HepG2 (cell line): ENCODE results near the gene CEP19. TPM values are rescaled to one million over a fixed set of nuclear protein-coding genes. Genes with fewer than 3 reads are reported as not detected.

Experiments used
- DNMT3B ChIP-seq: conservative IDR thresholded peaks from 2 replicates; pipeline ENCODE4 v1.6.1; 2016; ENCODE audit warnings: missing biosample characterization, control low read depth
- HDAC1 ChIP-seq: sonication (generic); formaldehyde crosslinking; IDR thresholded peaks from 2 replicates; pipeline ENCODE4 v1.5.1; 2020; ENCODE audit warnings: mild to moderate bottlenecking, missing genetic modification reagents
- KLF15 ChIP-seq: sonication (generic); formaldehyde crosslinking; IDR thresholded peaks from 2 replicates; pipeline ENCODE4 v1.8.1; 2023; ENCODE audit warnings: borderline replicate concordance, mild to moderate bottlenecking, inconsistent platforms, missing genetic modification reagents, mixed read lengths
- NFE2L2 ChIP-seq: fragments of 150-350 bp; IDR thresholded peaks from 2 replicates; pipeline ENCODE4 v1.6.1; 2014; ENCODE audit warnings: low read length
- RBAK ChIP-seq: sonication (generic); formaldehyde crosslinking; IDR thresholded peaks from 2 replicates; pipeline ENCODE4 v1.5.1; 2020; ENCODE audit warnings: mild to moderate bottlenecking, missing genetic modification reagents
- REPIN1 ChIP-seq: sonication (generic); formaldehyde crosslinking; IDR thresholded peaks from 2 replicates; pipeline ENCODE4 v1.8.0; 2022; ENCODE audit warnings: missing genetic modification reagents, low read depth, mild to moderate bottlenecking, borderline replicate concordance
- ZNF24 ChIP-seq: fragments of 450-650 bp; IDR thresholded peaks from 2 replicates; pipeline ENCODE4 v1.6.1; 2017; ENCODE audit warnings: antibody characterized with exemption, mild to moderate bottlenecking
- polyA plus RNA-seq, 8 experiments: library from polyadenylated mRNA; depleted of rRNA in 3 of 8; stranded (reverse) in 7 of 8; unstranded in 1 of 8; fragments of >200 nt; fragmentation: Illumina TruSeq in 4 of 8; extraction: Trizol in 4 of 8; gene quantifications; 2 replicates each; pipeline versions ENCODE4 v1.2.1 to v1.2.3, GENCODE V29; 2011 to 2016; ENCODE audit warnings: low read depth in 4 of 8, missing spikeins in 1 of 8, mixed read lengths in 1 of 8; ENCODE audit not compliant: insufficient read depth in 1 of 8
- total RNA-seq, 5 experiments: library from RNA; depleted of rRNA; stranded (reverse); fragments of >200 nt; fragmentation: Illumina TruSeq; extraction: Trizol; gene quantifications; 2 replicates each; pipeline ENCODE4 v1.2.3, GENCODE V29; 2016; ENCODE audit warnings: low read depth in 1 of 5
- TF ChIP-seq, protein P1 (sequence below): sonication (generic); formaldehyde crosslinking; IDR thresholded peaks from 2 replicates; pipeline ENCODE4 v1.5.1; 2020; ENCODE audit warnings: mild to moderate bottlenecking, missing genetic modification reagents, borderline replicate concordance
- TF ChIP-seq, protein P2 (sequence below): sonication (generic); formaldehyde crosslinking; conservative IDR thresholded peaks from 2 replicates; pipeline ENCODE4 v1.8.0; 2022; ENCODE audit warnings: missing genetic modification reagents
- TF ChIP-seq, protein P3 (sequence below): sonication (generic); formaldehyde crosslinking; IDR thresholded peaks from 2 replicates; pipeline ENCODE4 v1.4.0; 2020; ENCODE audit warnings: mild to moderate bottlenecking, missing genetic modification reagents
- TF ChIP-seq, protein P4 (sequence below): sonication (generic); formaldehyde crosslinking; IDR thresholded peaks from 2 replicates; pipeline ENCODE4 v1.4.0; 2020; ENCODE audit warnings: mild to moderate bottlenecking, missing genetic modification reagents, borderline replicate concordance
- TF ChIP-seq, protein P5 (sequence below): fragments of 450-650 bp; IDR thresholded peaks from 2 replicates; pipeline ENCODE4 v1.6.1; 2017; ENCODE audit warnings: mild to moderate bottlenecking

The CEP19 gene
- total and polyA plus RNA-seq, 2 of the 13 experiments (the other 11 are each of a cell fraction or from before 2014, with no cell fraction given): 0.48 to 1.2 TPM

DNA sequence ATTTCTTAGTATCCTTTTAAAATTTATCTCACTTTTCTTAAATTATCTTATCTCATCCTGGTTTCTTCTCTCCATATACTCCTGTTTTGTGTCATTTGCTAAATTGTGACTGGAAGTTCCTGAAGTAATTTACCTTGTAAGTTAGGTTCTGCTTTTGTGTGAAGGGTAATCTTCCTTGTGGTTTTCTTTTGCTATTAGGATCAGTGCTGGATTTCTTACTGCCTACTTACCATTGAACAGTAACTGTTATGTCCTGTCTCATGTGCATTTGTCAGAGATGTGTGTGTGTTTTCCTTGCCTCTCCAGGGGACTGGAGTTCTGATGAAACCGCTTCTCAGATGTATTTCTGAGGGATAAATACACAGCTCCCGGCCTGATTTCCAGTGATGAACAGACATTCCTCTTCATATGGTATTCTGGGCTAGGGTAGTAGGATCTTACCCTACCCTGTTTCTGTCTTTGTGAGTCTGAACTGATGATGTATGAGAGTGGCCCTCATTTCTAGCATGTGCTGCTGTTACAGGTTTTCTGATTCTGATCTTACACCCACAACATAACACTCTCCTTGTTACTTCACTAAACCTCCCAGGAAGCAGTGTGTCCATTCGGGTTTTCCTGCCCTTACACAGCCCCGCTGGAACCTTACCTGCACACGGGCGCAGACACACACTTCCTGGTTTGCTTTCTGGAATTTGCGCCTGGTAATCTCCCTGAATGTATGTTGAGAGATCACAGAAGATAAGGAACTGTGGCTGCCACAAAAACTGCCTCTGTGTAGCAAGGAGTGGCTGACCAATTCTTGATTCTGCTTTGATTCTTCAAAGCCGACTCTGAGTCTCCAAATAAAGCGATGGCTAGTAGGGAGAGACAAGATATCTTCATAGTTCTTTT lies 42.3 kb upstream of the CEP19 start (continued):
- TF ChIP-seq, protein P1, sequence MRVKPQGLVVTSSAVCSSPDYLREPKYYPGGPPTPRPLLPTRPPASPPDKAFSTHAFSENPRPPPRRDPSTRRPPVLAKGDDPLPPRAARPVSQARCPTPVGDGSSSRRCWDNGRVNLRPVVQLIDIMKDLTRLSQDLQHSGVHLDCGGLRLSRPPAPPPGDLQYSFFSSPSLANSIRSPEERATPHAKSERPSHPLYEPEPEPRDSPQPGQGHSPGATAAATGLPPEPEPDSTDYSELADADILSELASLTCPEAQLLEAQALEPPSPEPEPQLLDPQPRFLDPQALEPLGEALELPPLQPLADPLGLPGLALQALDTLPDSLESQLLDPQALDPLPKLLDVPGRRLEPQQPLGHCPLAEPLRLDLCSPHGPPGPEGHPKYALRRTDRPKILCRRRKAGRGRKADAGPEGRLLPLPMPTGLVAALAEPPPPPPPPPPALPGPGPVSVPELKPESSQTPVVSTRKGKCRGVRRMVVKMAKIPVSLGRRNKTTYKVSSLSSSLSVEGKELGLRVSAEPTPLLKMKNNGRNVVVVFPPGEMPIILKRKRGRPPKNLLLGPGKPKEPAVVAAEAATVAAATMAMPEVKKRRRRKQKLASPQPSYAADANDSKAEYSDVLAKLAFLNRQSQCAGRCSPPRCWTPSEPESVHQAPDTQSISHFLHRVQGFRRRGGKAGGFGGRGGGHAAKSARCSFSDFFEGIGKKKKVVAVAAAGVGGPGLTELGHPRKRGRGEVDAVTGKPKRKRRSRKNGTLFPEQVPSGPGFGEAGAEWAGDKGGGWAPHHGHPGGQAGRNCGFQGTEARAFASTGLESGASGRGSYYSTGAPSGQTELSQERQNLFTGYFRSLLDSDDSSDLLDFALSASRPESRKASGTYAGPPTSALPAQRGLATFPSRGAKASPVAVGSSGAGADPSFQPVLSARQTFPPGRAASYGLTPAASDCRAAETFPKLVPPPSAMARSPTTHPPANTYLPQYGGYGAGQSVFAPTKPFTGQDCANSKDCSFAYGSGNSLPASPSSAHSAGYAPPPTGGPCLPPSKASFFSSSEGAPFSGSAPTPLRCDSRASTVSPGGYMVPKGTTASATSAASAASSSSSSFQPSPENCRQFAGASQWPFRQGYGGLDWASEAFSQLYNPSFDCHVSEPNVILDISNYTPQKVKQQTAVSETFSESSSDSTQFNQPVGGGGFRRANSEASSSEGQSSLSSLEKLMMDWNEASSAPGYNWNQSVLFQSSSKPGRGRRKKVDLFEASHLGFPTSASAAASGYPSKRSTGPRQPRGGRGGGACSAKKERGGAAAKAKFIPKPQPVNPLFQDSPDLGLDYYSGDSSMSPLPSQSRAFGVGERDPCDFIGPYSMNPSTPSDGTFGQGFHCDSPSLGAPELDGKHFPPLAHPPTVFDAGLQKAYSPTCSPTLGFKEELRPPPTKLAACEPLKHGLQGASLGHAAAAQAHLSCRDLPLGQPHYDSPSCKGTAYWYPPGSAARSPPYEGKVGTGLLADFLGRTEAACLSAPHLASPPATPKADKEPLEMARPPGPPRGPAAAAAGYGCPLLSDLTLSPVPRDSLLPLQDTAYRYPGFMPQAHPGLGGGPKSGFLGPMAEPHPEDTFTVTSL (CRISPR knock-in tag): peak; percentile 24; the same call in 1 of the 2 replicates
- no peak for TF ChIP-seq NFE2L2
- no peak for TF ChIP-seq ZNF24
- TF ChIP-seq REPIN1 (CRISPR knock-in tag): no peak
- peak; percentile 42; the same call in 1 of the 2 replicates for TF ChIP-seq HDAC1 (CRISPR knock-in tag)
- TF ChIP-seq, protein P2, sequence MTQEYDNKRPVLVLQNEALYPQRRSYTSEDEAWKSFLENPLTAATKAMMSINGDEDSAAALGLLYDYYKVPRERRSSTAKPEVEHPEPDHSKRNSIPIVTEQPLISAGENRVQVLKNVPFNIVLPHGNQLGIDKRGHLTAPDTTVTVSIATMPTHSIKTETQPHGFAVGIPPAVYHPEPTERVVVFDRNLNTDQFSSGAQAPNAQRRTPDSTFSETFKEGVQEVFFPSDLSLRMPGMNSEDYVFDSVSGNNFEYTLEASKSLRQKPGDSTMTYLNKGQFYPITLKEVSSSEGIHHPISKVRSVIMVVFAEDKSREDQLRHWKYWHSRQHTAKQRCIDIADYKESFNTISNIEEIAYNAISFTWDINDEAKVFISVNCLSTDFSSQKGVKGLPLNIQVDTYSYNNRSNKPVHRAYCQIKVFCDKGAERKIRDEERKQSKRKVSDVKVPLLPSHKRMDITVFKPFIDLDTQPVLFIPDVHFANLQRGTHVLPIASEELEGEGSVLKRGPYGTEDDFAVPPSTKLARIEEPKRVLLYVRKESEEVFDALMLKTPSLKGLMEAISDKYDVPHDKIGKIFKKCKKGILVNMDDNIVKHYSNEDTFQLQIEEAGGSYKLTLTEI (CRISPR knock-in tag): no peak
- no peak for TF ChIP-seq DNMT3B (CRISPR knock-in tag)
- TF ChIP-seq RBAK (CRISPR knock-in tag): no peak
- no peak for TF ChIP-seq KLF15 (CRISPR knock-in tag)
- TF ChIP-seq, protein P3, sequence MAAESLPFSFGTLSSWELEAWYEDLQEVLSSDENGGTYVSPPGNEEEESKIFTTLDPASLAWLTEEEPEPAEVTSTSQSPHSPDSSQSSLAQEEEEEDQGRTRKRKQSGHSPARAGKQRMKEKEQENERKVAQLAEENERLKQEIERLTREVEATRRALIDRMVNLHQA: no peak
- TF ChIP-seq, protein P4, sequence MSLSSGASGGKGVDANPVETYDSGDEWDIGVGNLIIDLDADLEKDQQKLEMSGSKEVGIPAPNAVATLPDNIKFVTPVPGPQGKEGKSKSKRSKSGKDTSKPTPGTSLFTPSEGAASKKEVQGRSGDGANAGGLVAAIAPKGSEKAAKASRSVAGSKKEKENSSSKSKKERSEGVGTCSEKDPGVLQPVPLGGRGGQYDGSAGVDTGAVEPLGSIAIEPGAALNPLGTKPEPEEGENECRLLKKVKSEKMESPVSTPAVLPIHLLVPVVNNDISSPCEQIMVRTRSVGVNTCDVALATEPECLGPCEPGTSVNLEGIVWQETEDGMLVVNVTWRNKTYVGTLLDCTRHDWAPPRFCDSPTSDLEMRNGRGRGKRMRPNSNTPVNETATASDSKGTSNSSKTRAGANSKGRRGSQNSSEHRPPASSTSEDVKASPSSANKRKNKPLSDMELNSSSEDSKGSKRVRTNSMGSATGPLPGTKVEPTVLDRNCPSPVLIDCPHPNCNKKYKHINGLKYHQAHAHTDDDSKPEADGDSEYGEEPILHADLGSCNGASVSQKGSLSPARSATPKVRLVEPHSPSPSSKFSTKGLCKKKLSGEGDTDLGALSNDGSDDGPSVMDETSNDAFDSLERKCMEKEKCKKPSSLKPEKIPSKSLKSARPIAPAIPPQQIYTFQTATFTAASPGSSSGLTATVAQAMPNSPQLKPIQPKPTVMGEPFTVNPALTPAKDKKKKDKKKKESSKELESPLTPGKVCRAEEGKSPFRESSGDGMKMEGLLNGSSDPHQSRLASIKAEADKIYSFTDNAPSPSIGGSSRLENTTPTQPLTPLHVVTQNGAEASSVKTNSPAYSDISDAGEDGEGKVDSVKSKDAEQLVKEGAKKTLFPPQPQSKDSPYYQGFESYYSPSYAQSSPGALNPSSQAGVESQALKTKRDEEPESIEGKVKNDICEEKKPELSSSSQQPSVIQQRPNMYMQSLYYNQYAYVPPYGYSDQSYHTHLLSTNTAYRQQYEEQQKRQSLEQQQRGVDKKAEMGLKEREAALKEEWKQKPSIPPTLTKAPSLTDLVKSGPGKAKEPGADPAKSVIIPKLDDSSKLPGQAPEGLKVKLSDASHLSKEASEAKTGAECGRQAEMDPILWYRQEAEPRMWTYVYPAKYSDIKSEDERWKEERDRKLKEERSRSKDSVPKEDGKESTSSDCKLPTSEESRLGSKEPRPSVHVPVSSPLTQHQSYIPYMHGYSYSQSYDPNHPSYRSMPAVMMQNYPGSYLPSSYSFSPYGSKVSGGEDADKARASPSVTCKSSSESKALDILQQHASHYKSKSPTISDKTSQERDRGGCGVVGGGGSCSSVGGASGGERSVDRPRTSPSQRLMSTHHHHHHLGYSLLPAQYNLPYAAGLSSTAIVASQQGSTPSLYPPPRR (CRISPR knock-in tag): no peak
- TF ChIP-seq, protein P5, sequence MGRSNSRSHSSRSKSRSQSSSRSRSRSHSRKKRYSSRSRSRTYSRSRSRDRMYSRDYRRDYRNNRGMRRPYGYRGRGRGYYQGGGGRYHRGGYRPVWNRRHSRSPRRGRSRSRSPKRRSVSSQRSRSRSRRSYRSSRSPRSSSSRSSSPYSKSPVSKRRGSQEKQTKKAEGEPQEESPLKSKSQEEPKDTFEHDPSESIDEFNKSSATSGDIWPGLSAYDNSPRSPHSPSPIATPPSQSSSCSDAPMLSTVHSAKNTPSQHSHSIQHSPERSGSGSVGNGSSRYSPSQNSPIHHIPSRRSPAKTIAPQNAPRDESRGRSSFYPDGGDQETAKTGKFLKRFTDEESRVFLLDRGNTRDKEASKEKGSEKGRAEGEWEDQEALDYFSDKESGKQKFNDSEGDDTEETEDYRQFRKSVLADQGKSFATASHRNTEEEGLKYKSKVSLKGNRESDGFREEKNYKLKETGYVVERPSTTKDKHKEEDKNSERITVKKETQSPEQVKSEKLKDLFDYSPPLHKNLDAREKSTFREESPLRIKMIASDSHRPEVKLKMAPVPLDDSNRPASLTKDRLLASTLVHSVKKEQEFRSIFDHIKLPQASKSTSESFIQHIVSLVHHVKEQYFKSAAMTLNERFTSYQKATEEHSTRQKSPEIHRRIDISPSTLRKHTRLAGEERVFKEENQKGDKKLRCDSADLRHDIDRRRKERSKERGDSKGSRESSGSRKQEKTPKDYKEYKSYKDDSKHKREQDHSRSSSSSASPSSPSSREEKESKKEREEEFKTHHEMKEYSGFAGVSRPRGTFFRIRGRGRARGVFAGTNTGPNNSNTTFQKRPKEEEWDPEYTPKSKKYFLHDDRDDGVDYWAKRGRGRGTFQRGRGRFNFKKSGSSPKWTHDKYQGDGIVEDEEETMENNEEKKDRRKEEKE: no peak
